Measurements from ENCODE around the gene LILRA5. TPM values are rescaled to one million over a fixed set of nuclear protein-coding genes. Genes with fewer than 3 reads are reported as not detected.

Gene LILRA5
- total and polyA plus RNA-seq, 2 of the 13 experiments (the other 11 are each of a cell fraction or from before 2014, with no cell fraction given), result not detected

DNA sequence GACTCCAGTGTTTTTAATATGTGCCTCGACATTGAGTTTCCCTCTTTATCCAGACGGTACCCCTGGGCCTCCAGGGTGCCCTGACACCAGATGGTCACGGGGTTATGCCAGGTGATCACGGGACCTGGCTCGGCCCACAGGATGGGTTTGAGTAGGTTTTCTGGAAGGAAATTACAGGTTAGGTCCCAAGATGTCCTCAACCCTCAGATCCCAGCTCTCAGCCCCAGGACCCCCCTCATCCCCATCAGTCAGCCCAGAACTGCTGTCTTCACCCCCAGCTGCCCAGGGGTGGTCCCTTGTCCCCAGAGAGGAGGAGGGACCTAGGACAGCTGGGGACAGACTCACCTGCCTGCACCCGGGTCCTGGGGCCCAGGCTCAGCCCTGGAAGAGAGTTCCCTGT is 25.6 kb upstream of the LILRA5 start:
- in situ Hi-C loops (cut with HindIII; ENCODE audit: extremely low pct_ligation_motif_present, low pct_unique_long_range_greater_than_20kb), result no loop called here

DNA sequence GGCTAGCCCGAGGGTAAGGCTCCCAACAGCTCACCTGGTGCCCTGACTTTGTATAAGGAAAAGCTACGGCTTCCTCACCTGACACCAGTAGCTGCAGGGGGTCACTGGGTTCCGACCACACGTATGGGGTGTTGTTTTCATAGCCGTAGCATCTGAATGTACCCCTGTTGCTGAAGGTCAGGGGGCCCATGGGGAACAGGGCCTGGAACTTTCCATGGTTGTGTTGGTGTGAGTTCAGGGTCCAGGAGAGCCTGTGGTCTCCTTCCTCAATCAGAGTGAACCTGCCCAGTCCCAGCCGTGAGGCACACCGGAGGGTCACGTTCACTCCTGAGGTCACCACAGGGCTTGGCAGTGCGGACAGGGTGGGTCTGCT is 24.9 kb upstream of the LILRA5 start:
- H2AFZ ChIP-seq (ENCODE audit: low read length), result no peak overlapping the region
- in situ Hi-C loops (cut with HindIII; ENCODE audit: extremely low pct_ligation_motif_present, low pct_unique_long_range_greater_than_20kb) (no loop called here), intact Hi-C loops (cut with micrococcal nuclease; ENCODE audit: unreplicated experiment) (no loop called here)
- no peaks in the 10 kb centered on the region for H3K4me1 ChIP-seq (ENCODE audit: insufficient read depth, low read length)
- no peak overlapping the region for H3K4me3 ChIP-seq (replicated peaks in 1 of 3; ENCODE audit: insufficient read depth in 1 of 3, low read depth in 2 of 3, low read length in 3 of 3)
- no TSS peak for BruUV-seq (replicated peaks)
- H3K9ac ChIP-seq (ENCODE audit: insufficient read depth, low read depth, low read length), result no peak overlapping the region
- DNase-seq (ENCODE audit: low spot score) (no peak), FAIRE-seq (no peak), ATAC-seq (no peak; the same call in 2 of the 3 replicates)
- CTCF ChIA-PET (ENCODE audit: low intra/inter-chr PET ratio, low total read pairs), result no interaction called here
- no peaks in the 10 kb centered on the region for H3K36me3 ChIP-seq (replicated peaks in 1 of 2; ENCODE audit: control insufficient read depth in 1 of 2, insufficient read depth in 2 of 2, low read length in 2 of 2)
- no peak overlapping the region for H3K4me2 ChIP-seq (ENCODE audit: low read depth, low read length)
- no peaks in the 10 kb centered on the region for H3K79me2 ChIP-seq (ENCODE audit: insufficient read depth, low read length)
- H3K27me3 ChIP-seq (ENCODE audit: control insufficient read depth in 1 of 2, insufficient read depth in 2 of 2, low read length in 2 of 2), result peaks cover 3 to 40% of the 10 kb centered on the region in 2 experiments
- H4K20me1 ChIP-seq (ENCODE audit: insufficient read depth, low read length), result no peaks in the 10 kb centered on the region
- POLR2A ChIA-PET, result no interaction called here
- H3K27ac ChIP-seq (ENCODE audit: extremely low read length, insufficient read depth, low read length), result no peak overlapping the region
- WGBS (ENCODE audit: low lambda C conversion rate), result 8% methylated on average over 9 of the region's 9 CpGs
- no peaks in the 10 kb centered on the region for H3K9me3 ChIP-seq (ENCODE audit: low read length)
- TF ChIP-seq ZFP1 (CRISPR knock-in tag; IDR thresholded peaks at IDR 0.05) (no peak), ZFX (CRISPR knock-in tag; IDR thresholded peaks at IDR 0.05; ENCODE audit: low read depth) (no peak), ZNF652 (CRISPR knock-in tag; IDR thresholded peaks at IDR 0.05; ENCODE audit: borderline replicate concordance, low read depth) (no peak), REPIN1 (CRISPR knock-in tag; IDR thresholded peaks at IDR 0.05; ENCODE audit: borderline replicate concordance, low read depth) (no peak), PHF5A (CRISPR knock-in tag; IDR thresholded peaks at IDR 0.05; ENCODE audit: low read depth, unreplicated experiment) (no peak), SOX13 (IDR thresholded peaks at IDR 0.05) (no peak), SOX13 (CRISPR knock-in tag; conservative IDR thresholded peaks at IDR 0.05 in 1 of 2, IDR thresholded peaks at IDR 0.05 in 1 of 2) (no peak), ATRX (CRISPR knock-in tag; IDR thresholded peaks at IDR 0.05; ENCODE audit: borderline replicate concordance) (no peak)
- TF ChIP-seq, protein P1, sequence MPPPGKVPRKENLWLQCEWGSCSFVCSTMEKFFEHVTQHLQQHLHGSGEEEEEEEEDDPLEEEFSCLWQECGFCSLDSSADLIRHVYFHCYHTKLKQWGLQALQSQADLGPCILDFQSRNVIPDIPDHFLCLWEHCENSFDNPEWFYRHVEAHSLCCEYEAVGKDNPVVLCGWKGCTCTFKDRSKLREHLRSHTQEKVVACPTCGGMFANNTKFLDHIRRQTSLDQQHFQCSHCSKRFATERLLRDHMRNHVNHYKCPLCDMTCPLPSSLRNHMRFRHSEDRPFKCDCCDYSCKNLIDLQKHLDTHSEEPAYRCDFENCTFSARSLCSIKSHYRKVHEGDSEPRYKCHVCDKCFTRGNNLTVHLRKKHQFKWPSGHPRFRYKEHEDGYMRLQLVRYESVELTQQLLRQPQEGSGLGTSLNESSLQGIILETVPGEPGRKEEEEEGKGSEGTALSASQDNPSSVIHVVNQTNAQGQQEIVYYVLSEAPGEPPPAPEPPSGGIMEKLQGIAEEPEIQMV (CRISPR knock-in tag; IDR thresholded peaks at IDR 0.05; ENCODE audit: low read depth), result no peak
- TF ChIP-seq, protein P2, sequence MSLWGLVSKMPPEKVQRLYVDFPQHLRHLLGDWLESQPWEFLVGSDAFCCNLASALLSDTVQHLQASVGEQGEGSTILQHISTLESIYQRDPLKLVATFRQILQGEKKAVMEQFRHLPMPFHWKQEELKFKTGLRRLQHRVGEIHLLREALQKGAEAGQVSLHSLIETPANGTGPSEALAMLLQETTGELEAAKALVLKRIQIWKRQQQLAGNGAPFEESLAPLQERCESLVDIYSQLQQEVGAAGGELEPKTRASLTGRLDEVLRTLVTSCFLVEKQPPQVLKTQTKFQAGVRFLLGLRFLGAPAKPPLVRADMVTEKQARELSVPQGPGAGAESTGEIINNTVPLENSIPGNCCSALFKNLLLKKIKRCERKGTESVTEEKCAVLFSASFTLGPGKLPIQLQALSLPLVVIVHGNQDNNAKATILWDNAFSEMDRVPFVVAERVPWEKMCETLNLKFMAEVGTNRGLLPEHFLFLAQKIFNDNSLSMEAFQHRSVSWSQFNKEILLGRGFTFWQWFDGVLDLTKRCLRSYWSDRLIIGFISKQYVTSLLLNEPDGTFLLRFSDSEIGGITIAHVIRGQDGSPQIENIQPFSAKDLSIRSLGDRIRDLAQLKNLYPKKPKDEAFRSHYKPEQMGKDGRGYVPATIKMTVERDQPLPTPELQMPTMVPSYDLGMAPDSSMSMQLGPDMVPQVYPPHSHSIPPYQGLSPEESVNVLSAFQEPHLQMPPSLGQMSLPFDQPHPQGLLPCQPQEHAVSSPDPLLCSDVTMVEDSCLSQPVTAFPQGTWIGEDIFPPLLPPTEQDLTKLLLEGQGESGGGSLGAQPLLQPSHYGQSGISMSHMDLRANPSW (CRISPR knock-in tag; IDR thresholded peaks at IDR 0.05; ENCODE audit: borderline replicate concordance), result no peak
- TF ChIP-seq, protein P3, sequence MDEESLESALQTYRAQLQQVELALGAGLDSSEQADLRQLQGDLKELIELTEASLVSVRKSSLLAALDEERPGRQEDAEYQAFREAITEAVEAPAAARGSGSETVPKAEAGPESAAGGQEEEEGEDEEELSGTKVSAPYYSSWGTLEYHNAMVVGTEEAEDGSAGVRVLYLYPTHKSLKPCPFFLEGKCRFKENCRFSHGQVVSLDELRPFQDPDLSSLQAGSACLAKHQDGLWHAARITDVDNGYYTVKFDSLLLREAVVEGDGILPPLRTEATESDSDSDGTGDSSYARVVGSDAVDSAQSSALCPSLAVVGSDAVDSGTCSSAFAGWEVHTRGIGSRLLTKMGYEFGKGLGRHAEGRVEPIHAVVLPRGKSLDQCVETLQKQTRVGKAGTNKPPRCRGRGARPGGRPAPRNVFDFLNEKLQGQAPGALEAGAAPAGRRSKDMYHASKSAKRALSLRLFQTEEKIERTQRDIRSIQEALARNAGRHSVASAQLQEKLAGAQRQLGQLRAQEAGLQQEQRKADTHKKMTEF (CRISPR knock-in tag; IDR thresholded peaks at IDR 0.05), result no peak

More for the DNA sequence above, 25.6 kb upstream of the LILRA5 start:
- H4K20me1 ChIP-seq (ENCODE audit: insufficient read depth, low read length), result no peaks in the 10 kb centered on the region
- DNase-seq (ENCODE audit: low spot score) (no peak), ATAC-seq (no peak), FAIRE-seq (no peak)
- intact Hi-C loops (cut with micrococcal nuclease; ENCODE audit: unreplicated experiment), result no loop called here
- H3K79me2 ChIP-seq (ENCODE audit: insufficient read depth, low read length), result no peaks in the 10 kb centered on the region
- H3K4me2 ChIP-seq (ENCODE audit: low read depth, low read length), result no peak overlapping the region
- CTCF ChIA-PET (ENCODE audit: low intra/inter-chr PET ratio, low total read pairs), result no interaction called here
- no peak overlapping the region for H3K27ac ChIP-seq (ENCODE audit: extremely low read length, insufficient read depth, low read length)
- BruUV-seq (replicated peaks), result no TSS peak
- H2AFZ ChIP-seq (ENCODE audit: low read length), result no peak overlapping the region
- TF ChIP-seq TMF1 (CRISPR knock-in tag; IDR thresholded peaks at IDR 0.05; ENCODE audit: low read depth), result no peak
- no peaks in the 10 kb centered on the region for H3K36me3 ChIP-seq (replicated peaks in 1 of 2; ENCODE audit: control insufficient read depth in 1 of 2, insufficient read depth in 2 of 2, low read length in 2 of 2)
- peaks cover 3 to 36% of the 10 kb centered on the region in 2 experiments for H3K27me3 ChIP-seq (ENCODE audit: control insufficient read depth in 1 of 2, insufficient read depth in 2 of 2, low read length in 2 of 2)
- H3K4me3 ChIP-seq (replicated peaks in 1 of 3; ENCODE audit: insufficient read depth in 1 of 3, low read depth in 2 of 3, low read length in 3 of 3), result no peak overlapping the region
- H3K9me3 ChIP-seq (ENCODE audit: low read length), result no peaks in the 10 kb centered on the region
- no CpG with 5 or more reads among the region's 6 CpGs for WGBS (ENCODE audit: low lambda C conversion rate)
- H3K9ac ChIP-seq (ENCODE audit: insufficient read depth, low read depth, low read length), result no peak overlapping the region
- peaks cover under 1% of the 10 kb centered on the region; the same call in 1 of the 2 replicates for H3K4me1 ChIP-seq (ENCODE audit: insufficient read depth, low read length)
- POLR2A ChIA-PET, result no interaction called here
